ENCODE data around the gene SLC30A1. TPM values are rescaled to one million over a fixed set of nuclear protein-coding genes. Genes with fewer than 3 reads are reported as not detected.
A peak's percentile ranks its signal among the peaks of the same experiment; 100 is the strongest.

Gene SLC30A1
- polyA plus RNA-seq, 3 donors = 11.9 to 15.4 (median 13.2) TPM

DNA sequence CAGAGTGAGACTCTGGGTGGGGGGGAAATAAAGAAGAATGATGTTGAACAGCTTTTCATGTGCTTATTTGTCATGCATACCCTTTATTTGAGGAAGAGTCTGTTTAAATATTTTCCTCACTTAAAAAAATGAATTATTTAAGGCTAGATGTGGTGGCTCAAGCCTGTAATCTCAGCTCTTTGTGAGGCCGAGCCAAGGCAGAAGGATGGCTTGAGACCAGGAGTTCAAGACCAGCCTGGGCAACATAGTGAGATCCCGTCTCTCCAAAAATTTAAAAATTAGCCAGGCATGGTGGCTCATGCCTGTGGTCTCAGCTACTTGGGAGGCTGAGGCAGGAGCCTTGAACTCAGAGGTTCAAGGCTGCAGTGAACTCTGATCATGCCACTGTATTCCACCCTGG lies 25.4 kb downstream of the SLC30A1 start:
- peaks cover 8 to 15% of the 10 kb centered on the region in 2 donors for H3K4me1 ChIP-seq (ENCODE audit: control insufficient read depth in 1 of 2, insufficient read depth in 2 of 2, low read length in 2 of 2)
- no peaks in the 10 kb centered on the region for H4K20me1 ChIP-seq (ENCODE audit: insufficient read depth, low read length)
- no peak overlapping the region for H3K9ac ChIP-seq (ENCODE audit: insufficient read depth, low read length, poor library complexity, severe bottlenecking)
- peaks cover 0 to 5% (median 0%) of the 10 kb centered on the region in 7 donors for H3K9me3 Mint-ChIP-seq
- no peak for DNase-seq
- peaks cover 0 to 9% (median 3%) of the 10 kb centered on the region in 3 donors for H3K27me3 Mint-ChIP-seq (ENCODE audit: low read depth in 3 of 3)
- H3K27me3 ChIP-seq (ENCODE audit: control insufficient read depth in 2 of 2, insufficient read depth in 2 of 2, low read length in 2 of 2) = no peaks in the 10 kb centered on the region
- intact Hi-C loops (cut with micrococcal nuclease) = no loop called here
- H3K9me3 ChIP-seq (replicated peaks in 1 of 2; ENCODE audit: control insufficient read depth in 1 of 2, insufficient read depth in 1 of 2, low read length in 2 of 2) = no peaks in the 10 kb centered on the region
- no peaks in the 10 kb centered on the region for H3K79me2 ChIP-seq (ENCODE audit: insufficient read depth, low read length)
- H3K4me1 Mint-ChIP-seq = peaks cover 13% of the 10 kb centered on the region
- WGBS (ENCODE audit: insufficient coverage) = no CpG with 5 or more reads among the region's 2 CpGs
- no peak overlapping the region for H3K27ac ChIP-seq (ENCODE audit: low read depth in 1 of 2, low read length in 2 of 2)
- H3K36me3 Mint-ChIP-seq = no peaks in the 10 kb centered on the region
- H3K36me3 ChIP-seq (replicated peaks in 1 of 2; ENCODE audit: control insufficient read depth in 1 of 2, insufficient read depth in 2 of 2, low read length in 2 of 2) = no peaks in the 10 kb centered on the region
- TF ChIP-seq, protein P1, sequence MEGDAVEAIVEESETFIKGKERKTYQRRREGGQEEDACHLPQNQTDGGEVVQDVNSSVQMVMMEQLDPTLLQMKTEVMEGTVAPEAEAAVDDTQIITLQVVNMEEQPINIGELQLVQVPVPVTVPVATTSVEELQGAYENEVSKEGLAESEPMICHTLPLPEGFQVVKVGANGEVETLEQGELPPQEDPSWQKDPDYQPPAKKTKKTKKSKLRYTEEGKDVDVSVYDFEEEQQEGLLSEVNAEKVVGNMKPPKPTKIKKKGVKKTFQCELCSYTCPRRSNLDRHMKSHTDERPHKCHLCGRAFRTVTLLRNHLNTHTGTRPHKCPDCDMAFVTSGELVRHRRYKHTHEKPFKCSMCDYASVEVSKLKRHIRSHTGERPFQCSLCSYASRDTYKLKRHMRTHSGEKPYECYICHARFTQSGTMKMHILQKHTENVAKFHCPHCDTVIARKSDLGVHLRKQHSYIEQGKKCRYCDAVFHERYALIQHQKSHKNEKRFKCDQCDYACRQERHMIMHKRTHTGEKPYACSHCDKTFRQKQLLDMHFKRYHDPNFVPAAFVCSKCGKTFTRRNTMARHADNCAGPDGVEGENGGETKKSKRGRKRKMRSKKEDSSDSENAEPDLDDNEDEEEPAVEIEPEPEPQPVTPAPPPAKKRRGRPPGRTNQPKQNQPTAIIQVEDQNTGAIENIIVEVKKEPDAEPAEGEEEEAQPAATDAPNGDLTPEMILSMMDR (IDR thresholded peaks at IDR 0.05) = no peak
- no peak overlapping the region for H3K4me3 Mint-ChIP-seq
- H3K4me2 ChIP-seq (replicated peaks; ENCODE audit: extremely low read depth, low read length, poor library complexity, severe bottlenecking) = no peak overlapping the region
- no peak overlapping the region for H2AFZ ChIP-seq (ENCODE audit: insufficient read depth, low read depth, low read length, poor library complexity, severe bottlenecking)
- no peak overlapping the region for H3K27ac Mint-ChIP-seq
- no peak overlapping the region for H3K4me3 ChIP-seq (replicated peaks in 1 of 3; ENCODE audit: low read depth in 2 of 3, low read length in 3 of 3)

DNA sequence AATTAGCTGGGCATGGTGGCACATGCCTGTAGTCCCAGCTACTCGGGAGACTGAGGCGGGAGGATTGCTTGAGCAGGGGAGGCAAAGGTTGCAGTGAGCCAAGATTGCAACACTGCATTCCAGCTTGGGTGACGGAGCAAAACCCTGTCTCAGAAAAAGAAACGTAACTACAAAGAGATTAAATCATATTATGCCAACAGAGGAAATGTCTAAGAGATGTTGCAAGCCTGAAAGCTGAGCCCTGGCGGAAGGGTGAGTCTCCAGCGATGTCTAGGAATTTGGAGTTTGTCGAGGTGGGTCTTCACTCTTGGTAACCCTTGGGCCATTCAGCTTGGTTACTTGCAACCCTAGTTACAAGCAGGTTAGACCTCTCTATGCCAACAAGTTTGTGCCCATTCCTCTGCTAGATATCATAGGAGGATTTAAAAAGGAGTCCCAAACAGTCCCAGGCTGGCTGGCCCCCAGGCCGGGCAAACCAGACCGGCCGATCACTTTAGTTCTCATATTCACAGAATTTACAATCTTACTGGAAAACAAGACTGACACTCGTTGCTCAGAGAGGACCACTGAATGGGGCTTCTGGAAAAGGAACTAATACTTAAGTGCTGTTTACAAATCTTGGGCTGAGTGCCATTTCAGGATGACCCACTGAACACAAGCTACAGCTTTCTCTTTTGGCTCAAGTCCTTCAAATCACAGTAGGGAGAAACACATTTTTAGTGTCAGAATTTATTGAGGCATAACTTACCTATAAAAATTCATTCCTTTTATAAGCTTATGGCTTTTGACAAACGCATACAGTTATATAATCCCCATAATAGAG lies 27.1 kb downstream of the SLC30A1 start:
- H3K36me3 Mint-ChIP-seq = no peaks in the 10 kb centered on the region
- peaks cover 0 to 5% (median 0%) of the 10 kb centered on the region in 7 donors for H3K9me3 Mint-ChIP-seq
- H3K27me3 ChIP-seq (ENCODE audit: control insufficient read depth in 2 of 2, insufficient read depth in 2 of 2, low read length in 2 of 2) = no peaks in the 10 kb centered on the region
- peak overlapping the region; percentile 35 for H3K4me2 ChIP-seq (replicated peaks; ENCODE audit: extremely low read depth, low read length, poor library complexity, severe bottlenecking)
- peaks cover 8 to 15% of the 10 kb centered on the region in 2 donors for H3K4me1 ChIP-seq (ENCODE audit: control insufficient read depth in 1 of 2, insufficient read depth in 2 of 2, low read length in 2 of 2)
- no peak overlapping the region for H3K27ac ChIP-seq (ENCODE audit: low read depth in 1 of 2, low read length in 2 of 2)
- TF ChIP-seq, protein P1 (IDR thresholded peaks at IDR 0.05) = no peak
- H3K9me3 ChIP-seq (replicated peaks in 1 of 2; ENCODE audit: control insufficient read depth in 1 of 2, insufficient read depth in 1 of 2, low read length in 2 of 2) = no peaks in the 10 kb centered on the region
- no peaks in the 10 kb centered on the region for H3K36me3 ChIP-seq (replicated peaks in 1 of 2; ENCODE audit: control insufficient read depth in 1 of 2, insufficient read depth in 2 of 2, low read length in 2 of 2)
- peak; percentile 31 to 53 (median 31) for DNase-seq
- no peaks in the 10 kb centered on the region for H4K20me1 ChIP-seq (ENCODE audit: insufficient read depth, low read length)
- peaks cover 13% of the 10 kb centered on the region for H3K4me1 Mint-ChIP-seq
- no peaks in the 10 kb centered on the region for H3K79me2 ChIP-seq (ENCODE audit: insufficient read depth, low read length)
- peak overlapping the region; percentile 22 for H2AFZ ChIP-seq (ENCODE audit: insufficient read depth, low read depth, low read length, poor library complexity, severe bottlenecking)
- H3K9ac ChIP-seq (ENCODE audit: insufficient read depth, low read length, poor library complexity, severe bottlenecking) = no peak overlapping the region
- peak overlapping the region in 1 of 3 experiments; percentile 46 for H3K4me3 ChIP-seq (replicated peaks in 1 of 3; ENCODE audit: low read depth in 2 of 3, low read length in 3 of 3)
- intact Hi-C loops (cut with micrococcal nuclease) = no loop called here
- 43% methylated on average over 2 of the region's 12 CpGs for WGBS (ENCODE audit: insufficient coverage)
- H3K27me3 Mint-ChIP-seq (ENCODE audit: low read depth in 3 of 3) = peaks cover 0 to 9% (median 3%) of the 10 kb centered on the region in 3 donors
- H3K27ac Mint-ChIP-seq = peak overlapping the region in 1 of 7 donors; percentile 27
- H3K4me3 Mint-ChIP-seq = peak overlapping the region in 1 of 2 donors; percentile 65

Measured in CD14-positive monocyte (primary cell).